Measurements from ENCODE around the gene TRAPPC10. TPM values are rescaled to one million over a fixed set of nuclear protein-coding genes. Genes with fewer than 3 reads are reported as not detected.

TRAPPC10 gene
- polyA plus RNA-seq, 1 experiment, result 26.0 TPM

DNA sequence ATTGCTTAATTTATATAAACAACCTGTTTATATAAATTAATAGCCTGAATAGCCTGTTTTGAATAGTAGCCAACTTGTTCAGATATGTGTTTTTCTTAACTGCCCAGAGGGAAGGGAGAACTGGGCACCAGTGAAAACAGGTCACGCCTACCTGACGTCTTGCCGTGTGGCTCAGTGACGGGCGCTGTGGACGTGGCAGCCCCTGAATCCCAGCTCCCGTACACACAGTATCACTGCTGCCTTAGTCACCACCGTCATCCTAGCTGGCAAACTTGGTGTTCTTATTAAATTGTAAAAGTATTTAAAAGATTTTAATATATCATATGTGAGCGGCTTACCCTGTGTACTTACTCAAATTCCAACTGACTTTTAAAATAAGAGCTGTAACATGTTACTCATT is 35.4 kb upstream of the TRAPPC10 start:
- ChIA-PET POLR2A (no interaction called here), CTCF (interaction anchor here (0.6 to 1.7 kb wide), 5 partner anchors 12 to 187 kb away, joined by 3 to 13 read pairs (median 3); no protein-coding TSS in a partner anchor)
- Histone ChIP-seq H3K9me3 (ENCODE audit: control insufficient read depth, insufficient read depth, low read length) (no peaks in the 10 kb centered on the region; the same call in 1 of the 2 replicates), H3K27me3 (ENCODE audit: control insufficient read depth, insufficient read depth, low read length) (no peaks in the 10 kb centered on the region), H3K4me3 (ENCODE audit: low read depth, low read length) (no peak overlapping the region), H3K27ac (ENCODE audit: low read depth, low read length) (no peak overlapping the region)
- no peak for DNase-seq (ENCODE audit: low read depth, low spot score)
- TF ChIP-seq, protein P1, sequence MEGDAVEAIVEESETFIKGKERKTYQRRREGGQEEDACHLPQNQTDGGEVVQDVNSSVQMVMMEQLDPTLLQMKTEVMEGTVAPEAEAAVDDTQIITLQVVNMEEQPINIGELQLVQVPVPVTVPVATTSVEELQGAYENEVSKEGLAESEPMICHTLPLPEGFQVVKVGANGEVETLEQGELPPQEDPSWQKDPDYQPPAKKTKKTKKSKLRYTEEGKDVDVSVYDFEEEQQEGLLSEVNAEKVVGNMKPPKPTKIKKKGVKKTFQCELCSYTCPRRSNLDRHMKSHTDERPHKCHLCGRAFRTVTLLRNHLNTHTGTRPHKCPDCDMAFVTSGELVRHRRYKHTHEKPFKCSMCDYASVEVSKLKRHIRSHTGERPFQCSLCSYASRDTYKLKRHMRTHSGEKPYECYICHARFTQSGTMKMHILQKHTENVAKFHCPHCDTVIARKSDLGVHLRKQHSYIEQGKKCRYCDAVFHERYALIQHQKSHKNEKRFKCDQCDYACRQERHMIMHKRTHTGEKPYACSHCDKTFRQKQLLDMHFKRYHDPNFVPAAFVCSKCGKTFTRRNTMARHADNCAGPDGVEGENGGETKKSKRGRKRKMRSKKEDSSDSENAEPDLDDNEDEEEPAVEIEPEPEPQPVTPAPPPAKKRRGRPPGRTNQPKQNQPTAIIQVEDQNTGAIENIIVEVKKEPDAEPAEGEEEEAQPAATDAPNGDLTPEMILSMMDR (IDR thresholded peaks at IDR 0.05; ENCODE audit: low read depth, low read length), result no peak

DNA sequence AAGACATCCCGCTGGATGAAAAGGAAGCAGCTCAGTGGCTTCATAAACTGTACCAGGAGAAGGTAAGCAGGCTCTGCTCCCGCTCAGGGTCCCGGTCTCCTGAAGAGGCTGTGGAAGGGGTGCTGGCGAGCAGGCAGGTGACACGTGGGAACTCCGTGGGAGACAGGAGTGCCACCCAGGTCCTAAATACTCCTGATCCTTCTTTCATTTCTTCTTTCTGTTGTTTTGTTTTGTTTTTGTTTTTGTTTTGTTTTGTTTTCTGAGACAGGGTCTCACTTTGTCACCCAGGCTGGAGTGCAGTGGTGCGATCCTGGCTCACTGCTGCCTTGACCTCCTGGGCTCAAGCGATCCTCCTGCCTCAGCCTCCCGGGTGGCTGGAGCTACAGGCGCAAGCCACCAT is 34.0 kb upstream of the TRAPPC10 start:
- Histone ChIP-seq H3K27ac (ENCODE audit: low read depth, low read length) (no peak overlapping the region), H3K27me3 (ENCODE audit: control insufficient read depth, insufficient read depth, low read length) (no peaks in the 10 kb centered on the region), H3K9me3 (ENCODE audit: control insufficient read depth, insufficient read depth, low read length) (no peaks in the 10 kb centered on the region; the same call in 1 of the 2 replicates), H3K4me3 (ENCODE audit: low read depth, low read length) (no peak overlapping the region)
- TF ChIP-seq, protein P1 (IDR thresholded peaks at IDR 0.05; ENCODE audit: low read depth, low read length), result no peak
- CTCF ChIA-PET, result interaction anchor here (1.0 to 1.3 kb wide), 2 partner anchors 41 to 167 kb away, joined by 3 read pairs; no protein-coding TSS in a partner anchor
- no peak for DNase-seq (ENCODE audit: low read depth, low spot score)
- POLR2A ChIA-PET, result no interaction called here

DNA sequence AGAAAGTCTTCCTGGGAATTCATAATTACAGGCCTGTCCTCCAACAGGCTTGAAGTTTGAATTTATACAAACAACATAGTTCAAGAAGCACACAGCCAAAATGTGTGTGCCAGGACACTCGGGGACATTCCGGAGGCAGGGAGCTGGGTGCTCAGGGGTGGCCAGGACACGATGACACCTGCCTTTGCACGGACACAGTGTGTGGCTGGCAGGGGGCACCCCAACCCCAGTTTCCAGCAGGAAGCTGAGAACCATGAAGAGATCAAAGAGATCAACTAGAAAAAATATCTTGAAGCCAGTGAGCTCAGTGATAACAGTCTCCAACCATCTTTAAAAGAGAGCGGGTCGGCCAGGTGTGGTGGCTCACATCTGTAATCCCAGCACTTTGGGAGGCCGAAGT is 32.5 kb upstream of the TRAPPC10 start:
- Histone ChIP-seq H3K4me3 (ENCODE audit: low read depth, low read length) (no peak overlapping the region), H3K27ac (ENCODE audit: low read depth, low read length) (no peak overlapping the region), H3K27me3 (ENCODE audit: control insufficient read depth, insufficient read depth, low read length) (no peaks in the 10 kb centered on the region), H3K9me3 (ENCODE audit: control insufficient read depth, insufficient read depth, low read length) (no peaks in the 10 kb centered on the region; the same call in 1 of the 2 replicates)
- POLR2A ChIA-PET, result no interaction called here
- no peak for DNase-seq (ENCODE audit: low read depth, low spot score)
- TF ChIP-seq, protein P1 (IDR thresholded peaks at IDR 0.05; ENCODE audit: low read depth, low read length), result no peak
- CTCF ChIA-PET, result no interaction called here

DNA sequence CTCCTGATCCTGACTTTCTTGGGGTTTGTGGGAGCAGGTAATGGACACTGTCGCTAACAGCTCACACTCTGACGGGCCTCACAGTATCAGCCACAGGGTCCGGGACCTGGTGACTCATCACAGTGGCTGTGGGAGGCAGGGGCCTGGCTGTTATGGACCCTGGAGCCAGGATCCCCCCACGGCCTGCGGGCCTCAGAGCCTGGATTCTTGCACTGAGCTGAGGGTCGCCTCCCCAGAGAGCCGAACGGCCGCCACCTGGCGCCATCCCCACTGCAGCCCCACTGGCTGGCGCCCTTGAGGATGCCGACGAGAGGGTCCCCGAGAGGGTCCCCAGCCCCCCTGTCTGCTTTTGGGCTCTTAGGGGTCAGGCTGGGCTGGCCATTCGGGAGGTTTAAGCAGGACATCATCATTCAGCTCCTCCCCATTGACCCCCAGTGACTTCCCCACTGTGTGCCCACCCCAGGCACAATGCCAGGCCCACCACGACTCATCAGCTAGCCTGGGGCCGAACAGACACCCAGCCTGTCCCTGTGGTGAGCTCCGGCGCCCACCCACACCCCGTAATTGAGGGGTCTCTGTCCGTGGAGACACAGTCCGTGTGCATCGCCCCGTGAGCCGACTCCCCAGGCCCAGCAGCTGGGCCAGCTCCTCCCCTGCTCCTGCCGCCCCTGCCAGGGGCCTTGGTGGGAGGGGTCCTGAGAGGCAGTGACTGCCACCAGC is 30.8 kb upstream of the TRAPPC10 start:
- ChIA-PET CTCF (no interaction called here), POLR2A (no interaction called here)
- Histone ChIP-seq H3K27me3 (ENCODE audit: control insufficient read depth, insufficient read depth, low read length) (peaks cover 3% of the 10 kb centered on the region), H3K27ac (ENCODE audit: low read depth, low read length) (no peak overlapping the region), H3K9me3 (ENCODE audit: control insufficient read depth, insufficient read depth, low read length) (peaks cover 5% of the 10 kb centered on the region; the same call in 1 of the 2 replicates), H3K4me3 (ENCODE audit: low read depth, low read length) (no peak overlapping the region)
- TF ChIP-seq, protein P1 (IDR thresholded peaks at IDR 0.05; ENCODE audit: low read depth, low read length), result no peak
- DNase-seq (ENCODE audit: low read depth, low spot score), result no peak

DNA sequence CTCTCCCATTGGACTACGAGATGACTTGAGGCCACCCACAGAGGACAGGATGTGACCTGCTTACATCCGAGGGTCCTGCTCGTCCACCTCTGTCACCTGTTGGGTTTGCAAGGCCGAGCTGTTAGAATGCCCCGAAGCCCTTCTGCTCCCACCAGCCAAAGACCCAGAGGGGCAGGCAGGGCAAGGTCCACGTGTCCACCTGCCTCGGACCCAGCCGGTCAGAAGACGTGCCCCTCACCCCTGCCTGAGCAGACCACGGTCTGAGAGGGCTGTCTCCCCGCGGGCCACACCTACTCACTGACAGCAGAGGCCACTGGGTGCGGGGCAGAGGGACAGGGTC is 30.3 kb upstream of the TRAPPC10 start:
- Histone ChIP-seq H3K9me3 (ENCODE audit: control insufficient read depth, insufficient read depth, low read length) (peaks cover 5% of the 10 kb centered on the region; the same call in 1 of the 2 replicates), H3K27ac (ENCODE audit: low read depth, low read length) (no peak overlapping the region), H3K4me3 (ENCODE audit: low read depth, low read length) (no peak overlapping the region), H3K27me3 (ENCODE audit: control insufficient read depth, insufficient read depth, low read length) (peaks cover 3% of the 10 kb centered on the region)
- TF ChIP-seq, protein P1 (IDR thresholded peaks at IDR 0.05; ENCODE audit: low read depth, low read length), result no peak
- DNase-seq (ENCODE audit: low read depth, low spot score), result no peak
- CTCF ChIA-PET, result no interaction called here
- POLR2A ChIA-PET, result no interaction called here

Measured in AG04450 (cell line).